ENCODE data around the gene SULT1E1. TPM values are rescaled to one million over a fixed set of nuclear protein-coding genes. Genes with fewer than 3 reads are reported as not detected.

The SULT1E1 gene, protein sequence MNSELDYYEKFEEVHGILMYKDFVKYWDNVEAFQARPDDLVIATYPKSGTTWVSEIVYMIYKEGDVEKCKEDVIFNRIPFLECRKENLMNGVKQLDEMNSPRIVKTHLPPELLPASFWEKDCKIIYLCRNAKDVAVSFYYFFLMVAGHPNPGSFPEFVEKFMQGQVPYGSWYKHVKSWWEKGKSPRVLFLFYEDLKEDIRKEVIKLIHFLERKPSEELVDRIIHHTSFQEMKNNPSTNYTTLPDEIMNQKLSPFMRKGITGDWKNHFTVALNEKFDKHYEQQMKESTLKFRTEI
- not detected for total RNA-seq
- long read RNA-seq, result 0 reads

DNA sequence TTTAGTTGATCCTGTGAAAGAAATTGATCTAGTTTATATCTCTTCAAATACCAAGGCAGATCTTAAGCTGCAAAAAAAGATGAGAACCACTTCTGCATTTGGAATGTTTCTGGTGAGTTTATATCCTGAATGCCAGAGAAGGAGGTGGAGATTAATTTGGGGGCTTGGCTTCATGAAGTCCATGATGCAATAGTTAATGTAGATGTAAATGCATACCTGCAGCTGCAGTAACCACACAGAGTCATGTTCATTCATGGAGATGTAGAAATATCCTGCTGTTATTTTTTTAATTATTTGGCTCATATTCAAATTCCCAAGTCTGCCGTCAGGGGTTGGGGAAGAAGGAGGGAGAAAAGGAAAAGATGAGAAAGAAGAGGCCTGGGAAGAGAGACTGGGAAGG is at the start of gene SULT1E1:
Gene SULT1E1, minus strand, starts transcription at position 94 of the 400 bp plus-strand sequence. CDS start 2,501 bp downstream, outside the sequence.
- no peak for DNase-seq (ENCODE audit: low spot score)

DNA sequence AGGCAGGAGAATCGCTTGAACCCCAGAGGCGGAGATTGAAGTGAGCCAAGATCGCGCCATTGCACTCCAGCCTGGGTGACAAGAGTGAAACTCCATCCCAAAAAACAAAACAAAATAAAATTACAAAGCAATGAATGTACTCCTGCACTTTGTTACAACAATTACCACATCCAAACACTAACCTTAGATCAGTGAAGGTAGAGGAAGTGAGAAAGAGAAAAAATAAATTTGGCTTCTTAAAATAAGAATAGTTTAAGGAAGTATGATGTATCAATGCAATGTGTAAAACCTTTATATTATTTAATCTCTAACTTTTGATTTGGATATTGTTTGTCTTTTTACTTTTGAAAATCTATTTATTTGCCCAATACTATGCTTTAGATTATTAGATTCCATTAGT is 49.2 kb upstream of the SULT1E1 start:
- DNase-seq (ENCODE audit: low spot score), result no peak

- DNase-seq (ENCODE audit: low spot score), result no peak
Measured at GRCh38 chr4:69907151-69907550, 47.2 kb upstream of the SULT1E1 start.

- DNase-seq (ENCODE audit: low spot score), result no peak
Measured at GRCh38 chr4:69896530-69897116, 36.7 kb upstream of the SULT1E1 start.

- no peak for DNase-seq (ENCODE audit: low spot score)
Measured at GRCh38 chr4:69894721-69895120, 34.8 kb upstream of the SULT1E1 start.

DNA sequence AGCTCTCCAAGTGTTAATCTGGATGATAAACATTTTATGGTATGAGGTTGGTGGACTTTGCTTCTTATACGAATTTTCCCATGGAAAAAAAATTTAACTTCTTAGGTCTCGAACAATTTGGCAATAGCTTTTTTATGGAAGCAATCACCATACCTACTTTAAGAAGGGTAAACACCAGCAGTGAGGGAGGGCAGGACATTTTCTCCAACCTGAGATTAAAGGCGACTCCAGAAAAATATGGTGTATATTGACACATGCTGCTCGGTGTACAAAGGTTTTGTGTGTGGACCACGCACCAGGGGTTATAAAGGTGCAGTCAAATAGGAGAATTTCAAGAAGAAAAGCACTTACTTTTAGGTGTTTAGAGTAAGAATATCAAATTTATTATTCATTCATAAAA is 34.2 kb upstream of the SULT1E1 start:
- no peak for DNase-seq (ENCODE audit: low spot score)

DNA sequence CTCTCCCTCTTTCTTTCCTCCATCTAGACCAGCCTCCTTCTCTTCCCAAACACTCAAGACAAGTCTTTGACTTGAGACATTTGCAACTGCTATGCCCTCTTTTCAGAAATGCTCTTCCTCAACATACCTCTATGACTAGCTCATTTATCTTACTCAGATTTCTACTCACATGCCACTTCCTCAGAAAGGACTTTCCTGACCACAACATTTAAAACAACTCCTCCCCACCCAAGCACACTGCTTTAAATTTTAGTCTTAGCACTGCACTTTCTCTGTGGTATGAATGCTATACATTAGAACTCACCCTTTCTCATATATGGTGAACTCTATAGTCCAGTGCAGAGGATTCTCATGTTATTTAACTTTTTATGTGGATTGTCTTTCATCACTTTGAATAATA is 28.4 kb upstream of the SULT1E1 start:
- DNase-seq (ENCODE audit: low spot score), result no peak

- DNase-seq (ENCODE audit: low spot score), result no peak
Measured at GRCh38 chr4:69882150-69882549, 22.2 kb upstream of the SULT1E1 start.

- no peak for DNase-seq (ENCODE audit: low spot score)
Measured at GRCh38 chr4:69881173-69881773, 21.3 kb upstream of the SULT1E1 start.

DNA sequence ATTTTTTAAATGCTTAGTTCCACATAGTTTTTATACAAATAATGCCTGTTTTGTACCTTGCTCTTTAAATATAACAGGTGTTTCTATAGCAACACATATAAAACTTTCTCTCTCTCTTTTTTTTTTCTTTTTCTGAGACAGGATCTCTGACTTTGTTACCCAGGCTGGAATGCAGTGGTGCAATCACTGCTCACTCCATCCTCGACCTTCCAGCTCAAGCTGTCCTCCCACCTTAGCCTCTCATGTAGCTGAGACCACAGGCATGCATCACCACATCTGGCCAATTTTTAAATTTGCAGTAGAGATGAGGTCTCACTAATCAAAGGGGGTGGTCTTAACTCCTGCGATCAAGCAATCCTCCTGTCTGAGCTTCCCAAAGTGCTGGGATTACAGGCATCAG is 18.3 kb upstream of the SULT1E1 start:
- DNase-seq (ENCODE audit: low spot score), result no peak

DNA sequence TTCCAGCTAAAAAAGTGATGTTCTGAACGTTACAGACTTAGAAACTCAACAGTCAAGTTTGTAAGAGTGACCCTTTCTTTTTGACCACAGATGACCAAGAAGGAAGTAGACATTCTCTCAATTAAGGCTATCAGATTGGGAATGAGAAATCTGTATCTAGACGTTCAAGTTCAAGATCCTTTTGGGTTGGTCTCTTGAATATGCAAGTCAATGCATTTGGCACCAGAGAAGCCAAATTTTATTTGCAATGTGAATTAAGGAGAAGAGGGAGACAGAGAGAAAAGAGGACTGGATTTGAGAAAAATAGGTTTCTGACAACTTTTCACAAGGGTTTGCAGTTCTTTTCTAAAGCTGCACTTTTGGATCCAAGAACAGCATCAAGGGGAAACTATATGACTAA is 17.5 kb upstream of the SULT1E1 start:
- no peak for DNase-seq (ENCODE audit: low spot score)

DNA sequence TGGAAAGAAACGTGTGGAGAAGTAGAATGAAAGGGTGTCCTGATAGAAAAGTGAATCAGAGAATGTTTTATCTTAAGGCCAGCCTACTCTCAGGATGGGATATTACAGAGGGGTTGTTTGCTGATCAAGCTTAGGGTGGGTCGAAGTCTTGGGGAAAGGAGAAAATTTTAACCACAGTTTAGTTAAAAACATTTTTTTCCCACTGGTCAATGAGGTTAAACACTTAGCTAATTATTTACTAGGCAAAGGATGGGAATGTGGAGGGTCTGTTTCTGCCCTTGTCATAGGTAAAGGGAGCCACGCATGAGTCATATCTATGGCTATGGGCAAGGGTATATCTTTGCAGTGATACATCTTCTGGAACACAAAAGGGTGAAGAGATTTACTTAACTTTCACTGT is 16.1 kb upstream of the SULT1E1 start:
- no peak for DNase-seq (ENCODE audit: low spot score)

DNA sequence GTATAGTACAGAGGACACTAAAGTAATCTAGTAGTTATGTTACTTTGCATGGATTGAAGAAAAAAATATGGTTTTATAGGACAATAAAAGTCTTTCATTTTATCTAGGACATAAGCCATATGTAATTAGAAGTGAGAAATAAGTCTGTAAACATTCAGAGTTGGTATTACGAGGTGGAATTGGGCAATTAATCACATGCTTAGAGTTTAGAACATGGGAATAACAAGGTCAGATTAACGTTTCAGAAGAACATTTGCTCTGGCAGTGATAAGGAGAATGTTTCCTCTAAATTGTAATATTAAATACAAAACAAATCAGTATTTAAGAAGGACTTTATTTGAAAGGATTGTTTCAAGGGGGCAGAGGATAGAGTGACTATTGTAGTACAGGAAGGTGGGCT is 15.6 kb upstream of the SULT1E1 start:
- DNase-seq (ENCODE audit: low spot score), result no peak

DNA sequence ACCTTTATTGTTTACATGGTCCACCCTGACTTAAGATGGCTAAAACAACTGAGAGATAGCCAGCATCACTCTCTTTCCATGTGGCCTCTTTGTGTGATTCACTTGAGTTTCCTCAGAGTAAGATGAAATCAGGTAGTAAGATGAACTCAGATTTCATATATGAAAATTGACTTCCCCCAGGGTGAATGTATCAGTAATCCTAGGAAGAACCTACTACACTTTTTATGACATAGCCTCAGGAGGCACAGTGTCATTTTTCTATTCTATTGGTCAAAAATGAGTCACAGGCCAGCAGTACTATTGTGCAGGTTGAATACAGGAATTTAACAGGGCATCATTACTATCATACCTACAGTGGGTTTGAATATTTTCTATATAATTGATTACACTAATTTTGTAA is 14.6 kb upstream of the SULT1E1 start:
- no peak for DNase-seq (ENCODE audit: low spot score)

- DNase-seq (ENCODE audit: low spot score), result no peak
Measured at GRCh38 chr4:69861756-69862155, 1.8 kb upstream of the SULT1E1 start.

- no peak for DNase-seq (ENCODE audit: low spot score)
Measured at GRCh38 chr4:69860521-69861298, 765 bp upstream of the SULT1E1 start.

DNA sequence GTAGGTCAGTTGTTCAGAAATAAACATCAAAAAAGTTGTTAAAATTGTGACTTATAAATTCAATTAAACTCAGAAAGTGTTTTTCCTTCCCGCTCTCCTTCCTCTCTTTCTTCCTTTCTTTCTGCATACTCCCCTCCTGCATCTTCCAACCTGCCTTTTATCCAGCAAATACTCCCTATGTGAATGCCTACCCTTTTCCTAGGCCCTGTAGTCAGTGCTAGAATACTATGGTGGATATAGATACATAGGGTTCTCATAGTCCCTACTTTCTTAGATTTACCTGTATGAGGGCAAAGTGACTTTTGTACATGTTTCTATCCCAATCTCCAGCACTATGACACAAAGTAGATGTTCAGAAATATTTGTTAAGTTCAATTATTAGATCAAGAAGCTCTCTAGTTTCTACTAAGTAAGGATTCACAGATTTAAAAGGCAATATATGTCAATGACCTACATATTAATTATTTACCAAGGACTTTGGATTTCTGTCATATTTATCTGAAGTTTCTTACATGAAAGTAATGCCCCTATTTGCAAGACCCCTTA is 732 bp downstream of the SULT1E1 start:
- no peak for DNase-seq (ENCODE audit: low spot score)

DNA sequence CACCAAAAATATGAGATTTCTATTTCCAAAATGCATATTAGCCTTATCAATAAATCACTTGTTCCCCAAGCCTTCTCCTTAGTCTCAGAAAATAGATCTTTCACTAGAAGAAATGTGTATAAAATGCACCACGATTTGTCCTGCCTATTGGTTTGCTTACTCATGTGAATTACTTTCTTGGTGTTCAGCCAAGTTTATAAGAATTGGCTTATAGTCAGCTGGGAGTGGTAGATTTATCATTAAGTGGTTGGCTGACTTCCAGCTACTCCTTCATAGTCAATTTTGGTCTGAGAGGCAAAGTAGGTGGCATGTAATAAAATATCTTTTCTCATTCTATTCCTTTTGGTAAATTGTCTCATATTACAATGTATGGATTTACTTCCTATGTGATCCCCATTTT is 1.3 kb downstream of the SULT1E1 start:
- DNase-seq (ENCODE audit: low spot score), result no peak

GRCh38 chr4:69855822-69856221 is 4.1 kb downstream of the SULT1E1 start:
- DNase-seq (ENCODE audit: low spot score), result no peak

DNA sequence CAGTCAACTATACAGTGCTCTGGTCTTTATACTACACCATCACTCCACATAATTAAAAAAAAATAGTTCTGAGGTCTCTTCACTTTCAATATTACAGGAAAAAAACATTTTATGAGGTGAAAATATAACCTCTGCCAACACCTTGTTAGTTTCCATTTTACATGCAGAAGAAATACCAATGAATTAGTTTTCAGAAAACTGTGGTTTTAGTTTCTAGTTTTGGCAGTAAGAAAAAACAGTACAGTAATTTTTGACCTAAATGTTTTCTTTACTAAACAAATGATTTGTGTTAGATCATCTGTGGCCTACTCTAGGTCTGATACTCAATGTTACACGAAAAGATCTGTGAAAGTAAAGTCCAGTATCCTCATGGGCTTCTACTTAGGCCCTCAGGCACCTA is 10.0 kb downstream of the SULT1E1 start:
- no peak for DNase-seq (ENCODE audit: low spot score)

- no peak for DNase-seq (ENCODE audit: low spot score)
Measured at GRCh38 chr4:69849297-69849696, 10.6 kb downstream of the SULT1E1 start.

DNA sequence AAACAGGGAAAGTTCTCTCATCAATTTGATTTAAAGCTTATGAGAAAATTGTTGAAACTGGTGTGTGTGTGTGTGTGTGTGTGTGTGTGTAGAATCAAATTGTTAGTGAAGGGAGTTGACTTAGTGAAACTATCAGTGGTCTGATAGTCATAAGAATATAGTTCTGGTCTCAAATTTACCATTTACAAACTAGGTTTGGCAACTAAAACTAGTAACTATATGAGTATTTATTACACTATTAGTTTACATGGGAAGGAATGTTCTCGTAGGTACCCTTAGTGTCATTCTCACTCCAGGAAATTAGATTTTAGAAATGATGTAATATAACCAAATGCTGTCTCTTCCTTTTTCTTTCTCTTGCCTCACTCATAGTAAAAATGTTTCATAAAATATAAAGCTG is 11.9 kb downstream of the SULT1E1 start:
- no peak for DNase-seq (ENCODE audit: low spot score)
